ENCODE data around the gene RDX.
A peak's percentile ranks its signal among the peaks of the same experiment; 100 is the strongest.
"Not testable (repeated sequence)": the region's sequence is repeated elsewhere in the genome, so short reads cannot be mapped to it uniquely, and the experiment has no call there.

RDX gene

GRCh38 chr11:110272919-110273318 lies 23.5 kb downstream of the RDX start:
- DNase-seq (ENCODE audit: low spot score), result no peak

GRCh38 chr11:110269996-110270395 lies 26.4 kb downstream of the RDX start:
- DNase-seq (ENCODE audit: low spot score), result no peak

GRCh38 chr11:110268441-110268840 lies 28.0 kb downstream of the RDX start:
- DNase-seq (ENCODE audit: low spot score), result no peak

- DNase-seq (ENCODE audit: low spot score), result no peak
Measured at GRCh38 chr11:110262072-110262403, 34.4 kb downstream of the RDX start.

GRCh38 chr11:110261195-110262071 lies 35.0 kb downstream of the RDX start:
- no peak for DNase-seq (ENCODE audit: low spot score)

- no peak for DNase-seq (ENCODE audit: low spot score)
Measured at GRCh38 chr11:110253525-110253924, 42.9 kb downstream of the RDX start.

- peak; percentile 24 for DNase-seq (ENCODE audit: low spot score)
Measured at GRCh38 chr11:110251836-110252235, 44.6 kb downstream of the RDX start.

GRCh38 chr11:110250168-110250567 lies 46.2 kb downstream of the RDX start:
- DNase-seq (ENCODE audit: low spot score), result no peak

- no peak for DNase-seq (ENCODE audit: low spot score)
Measured at GRCh38 chr11:110249766-110250165, 46.6 kb downstream of the RDX start.

GRCh38 chr11:110249066-110249465 lies 47.3 kb downstream of the RDX start:
- no peak for DNase-seq (ENCODE audit: low spot score)

GRCh38 chr11:110243791-110244190 lies 52.6 kb downstream of the RDX start:
- DNase-seq (ENCODE audit: low spot score), result no peak

- DNase-seq (ENCODE audit: low spot score), result no peak
Measured at GRCh38 chr11:110242746-110243145, 53.7 kb downstream of the RDX start.

- no peak for DNase-seq (ENCODE audit: low spot score)
Measured at GRCh38 chr11:110242188-110242587, 54.2 kb downstream of the RDX start.

GRCh38 chr11:110235966-110236365 lies 60.4 kb downstream of the RDX start:
- DNase-seq (ENCODE audit: low spot score), result no peak

- no peak for DNase-seq (ENCODE audit: low spot score)
Measured at GRCh38 chr11:110230377-110230776, 66.0 kb downstream of the RDX start.

- no peak for DNase-seq (ENCODE audit: low spot score)
Measured at GRCh38 chr11:110219006-110219785, 77.2 kb downstream of the RDX start.

- DNase-seq (ENCODE audit: low spot score), result no peak
Measured at GRCh38 chr11:110217936-110218335, 78.5 kb downstream of the RDX start.

GRCh38 chr11:110217223-110217877 lies 79.1 kb downstream of the RDX start:
- no peak for DNase-seq (ENCODE audit: low spot score)

GRCh38 chr11:110209313-110209694 lies 87.1 kb downstream of the RDX start:
- not testable (repeated sequence) for DNase-seq (ENCODE audit: low spot score)

GRCh38 chr11:110208678-110209312 lies 87.6 kb downstream of the RDX start:
- DNase-seq (ENCODE audit: low spot score), result not testable (repeated sequence)

GRCh38 chr11:110207123-110207522 lies 89.3 kb downstream of the RDX start:
- DNase-seq (ENCODE audit: low spot score), result no peak

GRCh38 chr11:110200836-110201235 lies 95.6 kb downstream of the RDX start:
- DNase-seq (ENCODE audit: low spot score), result no peak
